Measurements from ENCODE around the gene LOXL3. TPM values are rescaled to one million over a fixed set of nuclear protein-coding genes. Genes with fewer than 3 reads are reported as not detected.

Gene LOXL3
- total RNA-seq, 2 experiments from 2014 or later: 0.25 TPM; not detected in 1

DNA sequence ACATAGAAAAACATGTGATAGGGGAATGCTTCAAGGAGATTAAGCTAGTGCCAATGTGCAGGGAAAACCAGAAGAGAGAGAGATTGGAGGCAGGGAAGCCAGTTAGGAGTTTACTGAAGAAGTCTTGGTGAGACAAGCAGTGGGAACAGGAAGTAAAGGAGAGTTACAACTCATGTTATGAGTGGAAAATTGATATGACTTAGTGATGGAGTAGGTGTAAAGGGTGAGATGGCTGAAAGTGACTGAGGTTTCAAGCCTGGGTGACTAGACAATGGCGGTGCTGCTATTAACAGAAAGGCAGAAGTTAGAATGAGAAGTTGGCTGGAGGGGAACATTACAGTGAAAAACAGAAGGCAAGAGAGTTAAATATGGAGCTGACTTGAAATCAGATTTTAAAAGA is 17.3 kb upstream of the LOXL3 start:
- DNase-seq (no peak), ATAC-seq (ENCODE audit: poor library complexity) (no peak)
- CTCF ChIA-PET: no interaction called here
- intact Hi-C loops (cut with DNase I, micrococcal nuclease): no loop called here
- peaks cover 0 to 4% of the 10 kb centered on the region in 2 experiments for H3K27me3 ChIP-seq (ENCODE audit: control insufficient read depth in 1 of 2, insufficient read depth in 2 of 2, low read length in 2 of 2)
- POLR2A ChIA-PET: no interaction called here
- H3K36me3 Mint-ChIP-seq (ENCODE audit: low read depth): no peaks in the 10 kb centered on the region
- peaks cover 5% of the 10 kb centered on the region for H3K4me1 ChIP-seq (ENCODE audit: insufficient read depth, low read length)
- no peak overlapping the region for H3K27ac Mint-ChIP-seq
- no peaks in the 10 kb centered on the region for H3K9me3 ChIP-seq (ENCODE audit: control insufficient read depth in 1 of 2, insufficient read depth in 1 of 2, low read length in 2 of 2)
- peaks cover 20% of the 10 kb centered on the region for H3K4me1 Mint-ChIP-seq (ENCODE audit: low read depth)
- peaks cover 17% of the 10 kb centered on the region for H3K27me3 Mint-ChIP-seq
- TF ChIP-seq, protein P1, sequence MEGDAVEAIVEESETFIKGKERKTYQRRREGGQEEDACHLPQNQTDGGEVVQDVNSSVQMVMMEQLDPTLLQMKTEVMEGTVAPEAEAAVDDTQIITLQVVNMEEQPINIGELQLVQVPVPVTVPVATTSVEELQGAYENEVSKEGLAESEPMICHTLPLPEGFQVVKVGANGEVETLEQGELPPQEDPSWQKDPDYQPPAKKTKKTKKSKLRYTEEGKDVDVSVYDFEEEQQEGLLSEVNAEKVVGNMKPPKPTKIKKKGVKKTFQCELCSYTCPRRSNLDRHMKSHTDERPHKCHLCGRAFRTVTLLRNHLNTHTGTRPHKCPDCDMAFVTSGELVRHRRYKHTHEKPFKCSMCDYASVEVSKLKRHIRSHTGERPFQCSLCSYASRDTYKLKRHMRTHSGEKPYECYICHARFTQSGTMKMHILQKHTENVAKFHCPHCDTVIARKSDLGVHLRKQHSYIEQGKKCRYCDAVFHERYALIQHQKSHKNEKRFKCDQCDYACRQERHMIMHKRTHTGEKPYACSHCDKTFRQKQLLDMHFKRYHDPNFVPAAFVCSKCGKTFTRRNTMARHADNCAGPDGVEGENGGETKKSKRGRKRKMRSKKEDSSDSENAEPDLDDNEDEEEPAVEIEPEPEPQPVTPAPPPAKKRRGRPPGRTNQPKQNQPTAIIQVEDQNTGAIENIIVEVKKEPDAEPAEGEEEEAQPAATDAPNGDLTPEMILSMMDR (IDR thresholded peaks at IDR 0.05): no peak
- H3K9me3 Mint-ChIP-seq: no peaks in the 10 kb centered on the region
- no peaks in the 10 kb centered on the region for H3K36me3 ChIP-seq (ENCODE audit: insufficient read depth, low read length)
- no peak overlapping the region for H3K4me3 ChIP-seq (ENCODE audit: low read length)
- no peak overlapping the region for H3K4me3 Mint-ChIP-seq
- no peak overlapping the region for H3K27ac ChIP-seq (ENCODE audit: low read depth in 1 of 2, low read length in 2 of 2)

- H3K36me3 Mint-ChIP-seq (ENCODE audit: low read depth): no peaks in the 10 kb centered on the region
- DNase-seq: no peak
- Histone ChIP-seq H3K4me3 (ENCODE audit: low read length) (no peak overlapping the region), H3K36me3 (ENCODE audit: insufficient read depth, low read length) (no peaks in the 10 kb centered on the region), H3K9me3 (ENCODE audit: control insufficient read depth in 1 of 2, insufficient read depth in 1 of 2, low read length in 2 of 2) (no peaks in the 10 kb centered on the region), H3K27me3 (ENCODE audit: control insufficient read depth in 1 of 2, insufficient read depth in 2 of 2, low read length in 2 of 2) (peaks cover 0 to 4% of the 10 kb centered on the region in 2 experiments), H3K27ac (ENCODE audit: low read depth in 1 of 2, low read length in 2 of 2) (no peak overlapping the region), H3K4me1 (ENCODE audit: insufficient read depth, low read length) (peaks cover 5% of the 10 kb centered on the region)
- no peak overlapping the region for H3K27ac Mint-ChIP-seq
- TF ChIP-seq, protein P1 (IDR thresholded peaks at IDR 0.05): no peak
- POLR2A ChIA-PET: no interaction called here
- CTCF ChIA-PET: no interaction called here
- no peaks in the 10 kb centered on the region for H3K9me3 Mint-ChIP-seq
- peaks cover 13% of the 10 kb centered on the region for H3K4me1 Mint-ChIP-seq (ENCODE audit: low read depth)
- peaks cover 23% of the 10 kb centered on the region for H3K27me3 Mint-ChIP-seq
- ATAC-seq (ENCODE audit: poor library complexity): no peak
- intact Hi-C loops (cut with DNase I, micrococcal nuclease): no loop called here
- no peak overlapping the region for H3K4me3 Mint-ChIP-seq
These were observed 15.9 kb upstream of the LOXL3 start for GRCh38 chr2:74569686-74570085.

GRCh38 chr2:74567881-74568280 is 14.1 kb upstream of the LOXL3 start:
- Mint-ChIP-seq H3K9me3 (no peaks in the 10 kb centered on the region), H3K27ac (no peak overlapping the region), H3K27me3 (peaks cover 35% of the 10 kb centered on the region), H3K4me3 (no peak overlapping the region), H3K4me1 (ENCODE audit: low read depth) (no peaks in the 10 kb centered on the region), H3K36me3 (ENCODE audit: low read depth) (no peaks in the 10 kb centered on the region)
- ATAC-seq (ENCODE audit: poor library complexity): no peak
- ChIA-PET CTCF (no interaction called here), POLR2A (interaction anchor here (1.5 kb wide), 1 partner anchor 10 kb away, joined by 5 read pairs; no protein-coding TSS in a partner anchor)
- H3K4me3 ChIP-seq (ENCODE audit: low read length): no peak overlapping the region
- intact Hi-C loops (cut with DNase I, micrococcal nuclease): no loop called here
- H3K27me3 ChIP-seq (ENCODE audit: control insufficient read depth in 1 of 2, insufficient read depth in 2 of 2, low read length in 2 of 2): peaks cover 0 to 4% of the 10 kb centered on the region in 2 experiments
- H3K27ac ChIP-seq (ENCODE audit: low read depth in 1 of 2, low read length in 2 of 2): no peak overlapping the region
- no peaks in the 10 kb centered on the region for H3K4me1 ChIP-seq (ENCODE audit: insufficient read depth, low read length)
- no peaks in the 10 kb centered on the region for H3K36me3 ChIP-seq (ENCODE audit: insufficient read depth, low read length)
- TF ChIP-seq, protein P1 (IDR thresholded peaks at IDR 0.05): no peak
- no peak for DNase-seq
- no peaks in the 10 kb centered on the region for H3K9me3 ChIP-seq (ENCODE audit: control insufficient read depth in 1 of 2, insufficient read depth in 1 of 2, low read length in 2 of 2)

All from CD4-positive, alpha-beta T cell (primary cell).